IPS-20b (cell line): Measurements from ENCODE around the gene PABPN1L.
"Not testable (repeated sequence)": the region's sequence is repeated elsewhere in the genome, so short reads cannot be mapped to it uniquely, and the experiment has no call there.

Experiments used
- H3K27ac ChIP-seq: one replicate; pipeline ENCODE4 v1.5.1; 2013; ENCODE audit warnings: low read length
- H3K27me3 ChIP-seq: 2 replicates; pipeline ENCODE4 v1.6.1; 2013; ENCODE audit warnings: mild to moderate bottlenecking, low read length, inconsistent platforms; ENCODE audit not compliant: insufficient read depth
- H3K36me3 ChIP-seq: 2 replicates; pipeline ENCODE4 v1.6.1; 2013; ENCODE audit warnings: low read depth, mild to moderate bottlenecking, inconsistent platforms, low read length, moderate library complexity; ENCODE audit not compliant: insufficient read depth
- H3K4me1 ChIP-seq: 2 replicates; pipeline ENCODE4 v1.6.1; 2013; ENCODE audit warnings: mild to moderate bottlenecking, control low read depth, inconsistent platforms, low read length, moderate library complexity; ENCODE audit not compliant: insufficient read depth
- H3K4me3 ChIP-seq: 2 replicates; pipeline ENCODE4 v1.5.1; 2013; ENCODE audit warnings: mild to moderate bottlenecking, low read length, inconsistent platforms
- H3K9ac ChIP-seq: 2 replicates; pipeline ENCODE4 v1.6.1; 2013; ENCODE audit warnings: low read depth, mild to moderate bottlenecking, inconsistent platforms, low read length, moderate library complexity
- H3K9me3 ChIP-seq: 2 replicates; pipeline ENCODE4 v1.6.1; 2013; ENCODE audit warnings: mild to moderate bottlenecking, low read depth, low read length, inconsistent platforms; ENCODE audit not compliant: insufficient read depth

PABPN1L gene

GRCh38 chr16:88897696-88898425 is 31.4 kb upstream of the PABPN1L start:
- Histone ChIP-seq H3K36me3 (no peaks in the 10 kb centered on the region), H3K4me1 (no peaks in the 10 kb centered on the region), H3K4me3 (no peak overlapping the region), H3K9me3 (no peaks in the 10 kb centered on the region), H3K27me3 (no peaks in the 10 kb centered on the region), H3K27ac (no peak overlapping the region), H3K9ac (no peak overlapping the region)

- H3K4me3 ChIP-seq: no peak overlapping the region
- no peak overlapping the region for H3K27ac ChIP-seq
- H3K4me1 ChIP-seq: no peaks in the 10 kb centered on the region
- H3K9me3 ChIP-seq: no peaks in the 10 kb centered on the region
- H3K36me3 ChIP-seq: no peaks in the 10 kb centered on the region
- H3K9ac ChIP-seq: no peak overlapping the region
- H3K27me3 ChIP-seq: no peaks in the 10 kb centered on the region
Observed at GRCh38 chr16:88896238-88897070, 30.0 kb upstream of the PABPN1L start.

GRCh38 chr16:88895335-88895734 is 28.9 kb upstream of the PABPN1L start:
- no peaks in the 10 kb centered on the region for H3K4me1 ChIP-seq
- no peaks in the 10 kb centered on the region for H3K36me3 ChIP-seq
- no peaks in the 10 kb centered on the region for H3K27me3 ChIP-seq

GRCh38 chr16:88894681-88895300 is 28.3 kb upstream of the PABPN1L start:
- H3K27me3 ChIP-seq: no peaks in the 10 kb centered on the region

More at GRCh38 chr16:88895335-88895734, 28.9 kb upstream of the PABPN1L start:
- Histone ChIP-seq H3K9ac (no peak overlapping the region), H3K9me3 (no peaks in the 10 kb centered on the region), H3K27ac (no peak overlapping the region), H3K4me3 (no peak overlapping the region)

GRCh38 chr16:88894266-88894665 is 27.8 kb upstream of the PABPN1L start:
- not testable (repeated sequence) for H3K27ac ChIP-seq, H3K9ac ChIP-seq, H3K4me3 ChIP-seq, H3K36me3 ChIP-seq, H3K4me1 ChIP-seq, H3K9me3 ChIP-seq, H3K27me3 ChIP-seq

More at GRCh38 chr16:88894681-88895300, 28.3 kb upstream of the PABPN1L start:
- Histone ChIP-seq H3K36me3 (no peaks in the 10 kb centered on the region), H3K27ac (no peak overlapping the region), H3K9ac (no peak overlapping the region), H3K9me3 (no peaks in the 10 kb centered on the region), H3K4me3 (no peak overlapping the region), H3K4me1 (no peaks in the 10 kb centered on the region)

- Histone ChIP-seq H3K27ac (no peak overlapping the region), H3K36me3 (no peaks in the 10 kb centered on the region), H3K4me3 (no peak overlapping the region), H3K9ac (no peak overlapping the region), H3K27me3 (no peaks in the 10 kb centered on the region), H3K4me1 (no peaks in the 10 kb centered on the region), H3K9me3 (no peaks in the 10 kb centered on the region)
Observed at GRCh38 chr16:88893127-88893968, 26.9 kb upstream of the PABPN1L start.

GRCh38 chr16:88892065-88892464 is 25.6 kb upstream of the PABPN1L start:
- Histone ChIP-seq H3K36me3 (no peaks in the 10 kb centered on the region), H3K4me1 (no peaks in the 10 kb centered on the region), H3K9ac (no peak overlapping the region), H3K4me3 (no peak overlapping the region), H3K27me3 (no peaks in the 10 kb centered on the region), H3K27ac (no peak overlapping the region), H3K9me3 (no peaks in the 10 kb centered on the region)

GRCh38 chr16:88891083-88891482 is 24.6 kb upstream of the PABPN1L start:
- H3K27me3 ChIP-seq: no peaks in the 10 kb centered on the region
- no peaks in the 10 kb centered on the region for H3K4me1 ChIP-seq
- no peak overlapping the region for H3K9ac ChIP-seq
- no peak overlapping the region for H3K27ac ChIP-seq
- H3K4me3 ChIP-seq: no peak overlapping the region
- no peaks in the 10 kb centered on the region for H3K9me3 ChIP-seq
- no peaks in the 10 kb centered on the region for H3K36me3 ChIP-seq

GRCh38 chr16:88889702-88890352 is 23.4 kb upstream of the PABPN1L start:
- not testable (repeated sequence) for H3K27me3 ChIP-seq, H3K27ac ChIP-seq, H3K4me1 ChIP-seq, H3K36me3 ChIP-seq, H3K4me3 ChIP-seq, H3K9ac ChIP-seq, H3K9me3 ChIP-seq

- H3K27ac ChIP-seq: no peak overlapping the region
- no peaks in the 10 kb centered on the region for H3K9me3 ChIP-seq
- no peak overlapping the region for H3K9ac ChIP-seq
- no peaks in the 10 kb centered on the region for H3K27me3 ChIP-seq
- no peaks in the 10 kb centered on the region for H3K4me1 ChIP-seq
- no peaks in the 10 kb centered on the region for H3K36me3 ChIP-seq
- no peak overlapping the region for H3K4me3 ChIP-seq
Observed at GRCh38 chr16:88888461-88889387, 22.3 kb upstream of the PABPN1L start.
